BE2C (cell line): ENCODE data around the gene PPP2R5D.
"Not testable (repeated sequence)": the region's sequence is repeated elsewhere in the genome, so short reads cannot be mapped to it uniquely, and the experiment has no call there.

Source experiments
- DNase-seq: peaks from one replicate; pipeline ENCODE4 v3.0.0-alpha.2; 2020
- H3K27me3 ChIP-seq: fragments of 250-450 bp; sonication (Bioruptor Pico); 2 replicates; pipeline ENCODE4 v1.5.1; 2020; ENCODE audit warnings: mild to moderate bottlenecking
- H3K36me3 ChIP-seq: fragments of 250-450 bp; sonication (Bioruptor Pico); 2 replicates; pipeline ENCODE4 v1.5.1; 2020; ENCODE audit warnings: mild to moderate bottlenecking
- H3K4me1 ChIP-seq: fragments of 250-450 bp; sonication (Bioruptor Pico); 2 replicates; pipeline ENCODE4 v1.5.1; 2020
- H3K4me3 ChIP-seq: 2 replicates; pipeline ENCODE4 v1.5.1; 2011; ENCODE audit warnings: low read depth, low read length
- H3K9me3 ChIP-seq: fragments of 250-450 bp; sonication (Bioruptor Pico); 2 replicates; pipeline ENCODE4 v1.5.1; 2020
- TF ChIP-seq, protein P1 (sequence below): IDR thresholded peaks from 2 replicates; pipeline ENCODE4 v1.5.1; 2012; ENCODE audit warnings: mild to moderate bottlenecking, low read depth, low read length

The PPP2R5D gene

DNA sequence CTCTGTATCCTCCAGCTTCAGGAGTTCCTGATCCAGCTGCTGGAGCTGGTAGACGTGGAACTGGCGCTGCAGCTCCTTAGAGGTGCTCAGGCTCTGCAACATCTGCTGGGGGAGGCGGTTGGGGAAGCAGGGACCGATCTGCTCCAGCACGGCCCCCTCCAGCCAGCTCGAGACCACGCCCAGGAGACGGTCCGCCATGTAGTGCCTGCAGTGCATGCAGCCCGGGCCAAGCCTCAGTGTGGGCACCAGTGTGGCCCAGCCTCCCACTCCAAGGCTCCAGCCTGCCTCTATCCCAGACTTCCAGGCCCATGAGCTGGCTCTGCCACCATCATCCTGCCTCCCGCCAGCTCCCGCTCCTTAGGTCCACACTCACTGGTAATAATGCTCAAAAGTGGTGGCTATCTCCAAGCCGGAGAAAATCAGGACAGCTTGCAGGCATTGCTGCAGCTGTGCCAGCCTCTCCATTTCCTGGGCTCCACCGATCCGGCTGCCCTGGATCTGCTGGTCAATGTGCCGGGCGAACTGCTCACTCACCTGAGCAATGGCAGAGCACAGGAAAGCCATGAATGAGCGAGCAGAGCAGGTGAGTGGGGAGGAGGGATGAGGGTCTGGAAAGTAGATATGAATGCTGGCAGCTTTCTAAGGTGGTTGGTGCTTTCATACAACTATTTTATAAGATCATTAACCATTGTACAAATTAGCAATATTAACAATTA is 56.3 kb downstream of the PPP2R5D start:
- TF ChIP-seq, protein P1, sequence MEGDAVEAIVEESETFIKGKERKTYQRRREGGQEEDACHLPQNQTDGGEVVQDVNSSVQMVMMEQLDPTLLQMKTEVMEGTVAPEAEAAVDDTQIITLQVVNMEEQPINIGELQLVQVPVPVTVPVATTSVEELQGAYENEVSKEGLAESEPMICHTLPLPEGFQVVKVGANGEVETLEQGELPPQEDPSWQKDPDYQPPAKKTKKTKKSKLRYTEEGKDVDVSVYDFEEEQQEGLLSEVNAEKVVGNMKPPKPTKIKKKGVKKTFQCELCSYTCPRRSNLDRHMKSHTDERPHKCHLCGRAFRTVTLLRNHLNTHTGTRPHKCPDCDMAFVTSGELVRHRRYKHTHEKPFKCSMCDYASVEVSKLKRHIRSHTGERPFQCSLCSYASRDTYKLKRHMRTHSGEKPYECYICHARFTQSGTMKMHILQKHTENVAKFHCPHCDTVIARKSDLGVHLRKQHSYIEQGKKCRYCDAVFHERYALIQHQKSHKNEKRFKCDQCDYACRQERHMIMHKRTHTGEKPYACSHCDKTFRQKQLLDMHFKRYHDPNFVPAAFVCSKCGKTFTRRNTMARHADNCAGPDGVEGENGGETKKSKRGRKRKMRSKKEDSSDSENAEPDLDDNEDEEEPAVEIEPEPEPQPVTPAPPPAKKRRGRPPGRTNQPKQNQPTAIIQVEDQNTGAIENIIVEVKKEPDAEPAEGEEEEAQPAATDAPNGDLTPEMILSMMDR: no peak
- no peaks in the 10 kb centered on the region for H3K9me3 ChIP-seq
- H3K27me3 ChIP-seq: no peaks in the 10 kb centered on the region
- peaks cover 11% of the 10 kb centered on the region for H3K36me3 ChIP-seq
- H3K4me1 ChIP-seq: no peaks in the 10 kb centered on the region; the same call in 1 of the 2 replicates
- H3K4me3 ChIP-seq: no peak overlapping the region
- no peak for DNase-seq

DNA sequence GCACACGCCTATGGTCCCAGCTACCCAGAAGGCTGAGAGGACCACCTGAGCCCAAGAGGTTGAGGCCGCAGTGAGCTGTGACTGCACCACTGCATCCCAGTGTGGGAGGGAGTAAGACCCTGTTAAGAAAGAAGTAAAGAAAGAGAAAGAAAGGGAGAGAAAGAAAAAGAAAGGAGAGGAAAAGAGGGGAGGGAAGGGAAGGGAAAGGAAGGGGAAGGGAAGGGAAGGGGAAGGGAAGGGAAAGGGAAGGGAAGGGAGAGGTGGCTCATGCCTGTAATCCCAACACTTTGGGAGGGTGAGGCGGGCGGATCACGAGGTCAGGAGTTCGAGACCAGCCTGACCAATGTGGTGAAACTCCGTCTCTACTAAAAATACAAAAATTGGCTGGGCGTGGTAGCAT is 57.1 kb downstream of the PPP2R5D start:
- H3K4me1 ChIP-seq, H3K27me3 ChIP-seq, H3K4me3 ChIP-seq, H3K36me3 ChIP-seq, DNase-seq, H3K9me3 ChIP-seq: not testable (repeated sequence)

DNA sequence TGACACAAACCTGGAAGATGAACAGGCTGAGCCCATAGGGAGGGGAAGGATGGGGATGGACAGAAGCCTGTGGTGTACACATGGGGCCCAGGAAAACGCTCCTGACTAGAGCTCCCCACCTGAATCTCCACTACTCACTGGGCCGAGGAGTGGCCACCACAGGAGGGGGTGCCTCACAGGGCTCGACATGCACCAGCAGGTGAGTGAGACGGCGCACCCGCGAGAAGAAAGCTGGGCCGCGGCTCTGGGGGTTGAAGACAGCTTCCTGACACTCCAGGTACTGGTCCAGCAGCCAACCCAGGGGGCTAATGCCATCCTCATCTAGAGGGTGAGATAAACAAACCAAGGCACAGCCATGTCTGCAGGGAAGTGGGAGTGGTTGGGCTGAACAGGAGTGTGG is 58.9 kb downstream of the PPP2R5D start:
- TF ChIP-seq, protein P1: no peak
- no peaks in the 10 kb centered on the region; the same call in 1 of the 2 replicates for H3K4me1 ChIP-seq
- no peaks in the 10 kb centered on the region for H3K9me3 ChIP-seq
- no peak overlapping the region for H3K4me3 ChIP-seq
- H3K27me3 ChIP-seq: no peaks in the 10 kb centered on the region
- H3K36me3 ChIP-seq: peaks cover 8% of the 10 kb centered on the region
- no peak for DNase-seq

DNA sequence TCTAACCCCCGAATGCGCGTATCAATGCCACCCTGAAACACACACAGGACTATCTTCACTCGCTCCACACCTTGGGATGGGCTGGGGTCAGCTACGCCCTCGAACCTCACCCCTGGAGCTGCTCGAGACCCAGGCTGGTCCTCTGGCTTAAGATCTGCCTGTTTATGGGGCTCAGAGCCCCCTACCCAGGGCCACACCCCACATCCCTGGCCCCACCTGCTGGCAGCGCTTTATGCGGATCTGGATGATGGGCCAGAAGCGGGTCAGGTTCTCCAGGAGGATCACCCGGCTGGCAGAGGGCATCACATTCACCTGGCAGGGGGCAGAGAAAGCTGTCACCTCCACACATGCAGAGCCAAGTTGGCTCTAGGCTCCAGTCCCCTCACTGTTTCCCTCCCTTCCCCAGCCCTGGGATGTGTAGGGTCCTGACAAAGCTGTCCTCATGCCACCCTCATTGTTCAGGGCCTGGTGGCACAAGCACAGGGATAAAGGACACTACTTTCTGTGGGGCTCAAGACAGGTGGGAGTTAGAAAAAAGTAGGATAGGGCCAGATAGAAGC is 61.1 kb downstream of the PPP2R5D start:
- no peaks in the 10 kb centered on the region; the same call in 1 of the 2 replicates for H3K4me1 ChIP-seq
- TF ChIP-seq, protein P1: no peak
- peaks cover 5% of the 10 kb centered on the region for H3K36me3 ChIP-seq
- no peaks in the 10 kb centered on the region for H3K27me3 ChIP-seq
- no peak overlapping the region for H3K4me3 ChIP-seq
- DNase-seq: no peak
- H3K9me3 ChIP-seq: no peaks in the 10 kb centered on the region

DNA sequence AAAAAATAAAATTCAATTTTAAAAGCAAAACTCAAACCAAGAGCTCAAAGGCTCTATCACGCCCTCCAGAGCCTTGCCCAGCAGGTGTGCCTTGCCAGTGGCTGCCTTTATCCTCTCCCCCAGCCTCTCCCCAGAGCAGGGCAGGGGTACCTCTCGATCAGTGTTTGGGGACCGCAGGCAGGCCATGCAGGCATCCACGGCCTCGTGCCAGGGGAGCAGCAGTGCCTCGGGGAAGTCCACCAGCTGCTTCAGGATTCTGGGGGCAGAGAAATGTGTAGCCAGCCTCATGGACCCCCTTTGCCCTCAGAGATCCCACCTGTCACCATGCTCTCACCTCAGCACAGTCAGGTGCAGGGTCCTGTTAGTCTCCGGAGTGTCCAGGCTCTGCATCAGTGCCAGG is 63.6 kb downstream of the PPP2R5D start:
- Histone ChIP-seq H3K4me3 (no peak overlapping the region), H3K4me1 (no peaks in the 10 kb centered on the region), H3K9me3 (no peaks in the 10 kb centered on the region), H3K27me3 (no peaks in the 10 kb centered on the region), H3K36me3 (peaks cover 5% of the 10 kb centered on the region; the same call in 1 of the 2 replicates)
- DNase-seq: no peak
- TF ChIP-seq, protein P1: no peak

DNA sequence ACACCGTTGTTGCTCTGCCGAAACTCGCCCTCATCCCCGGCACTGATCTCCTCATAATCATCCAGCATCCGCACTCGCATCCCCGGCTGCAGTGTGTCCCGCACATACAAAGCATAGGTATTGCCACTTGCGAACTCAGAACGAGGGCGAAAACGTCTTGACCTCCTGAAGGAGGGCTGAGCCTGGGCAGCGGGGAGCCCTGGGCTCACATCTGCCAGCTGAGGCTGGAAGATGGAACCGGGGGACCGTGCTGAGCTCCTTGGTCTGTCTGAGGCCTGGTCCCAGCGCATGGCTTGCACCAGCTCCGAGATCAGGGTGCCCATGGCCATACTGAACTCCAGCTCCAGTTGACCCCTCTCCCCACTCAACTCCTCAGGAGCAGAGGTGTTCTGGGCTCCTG is 66.6 kb downstream of the PPP2R5D start:
- H3K36me3 ChIP-seq: peaks cover 2% of the 10 kb centered on the region; the same call in 1 of the 2 replicates
- H3K27me3 ChIP-seq: no peaks in the 10 kb centered on the region
- no peaks in the 10 kb centered on the region for H3K4me1 ChIP-seq
- no peaks in the 10 kb centered on the region for H3K9me3 ChIP-seq
- no peak overlapping the region for H3K4me3 ChIP-seq
- TF ChIP-seq, protein P1: no peak
- DNase-seq: no peak
